ENCODE data around the gene PPP1R37. TPM values are rescaled to one million over a fixed set of nuclear protein-coding genes. Genes with fewer than 3 reads are reported as not detected.

PPP1R37 gene
- total and polyA plus RNA-seq, 2 of the 8 experiments (the other 6 are each of a cell fraction or from before 2014, with no cell fraction given), result 14.6 to 25.7 TPM

GRCh38 chr19:45102481-45102880, 9.5 kb downstream of the PPP1R37 start (continued):
- TF ChIP-seq HDAC6 (IDR thresholded peaks at IDR 0.05; ENCODE audit: low read depth, low read length) (no peak), JUND (IDR thresholded peaks at IDR 0.05; ENCODE audit: low read length) (no peak), EP300 (IDR thresholded peaks at IDR 0.05; ENCODE audit: borderline replicate concordance in 1 of 2, low read depth in 2 of 2, low read length in 2 of 2) (no peak), MAX (IDR thresholded peaks at IDR 0.05) (no peak)
